HCT116 (cell line): ENCODE measurements around the gene TEX22. TPM values are rescaled to one million over a fixed set of nuclear protein-coding genes. Genes with fewer than 3 reads are reported as not detected.

Experiments used
- ATAC-seq: fragments of 200-7000 bp; cut with Tn5 transposase; 2 replicates; pipeline ENCODE4 v1.9.1; 2020; ENCODE audit warnings: mild to moderate bottlenecking, moderate library complexity
- BruUV-seq: library from RNA; stranded (reverse); fragments of 400-500 nt; replicated peaks from 2 replicates; lab custom pipeline; 2021; lab: Mats Ljungman, UMichigan
- CTCF ChIA-PET: fragments of 300-600 bp; sonication (Branson Sonifier 250); formaldehyde crosslinking; loops from one replicate; lab custom pipeline; 2021; ENCODE audit warnings: antibody characterized with exemption; lab: Charles Lee
- POLR2A ChIA-PET: fragments of 300-600, 350-600 bp; sonication (Branson Sonifier 250); formaldehyde crosslinking; loops from one replicate; lab custom pipeline; 2021; ENCODE audit warnings: antibody characterized with exemption; lab: Charles Lee
- RAD21 ChIA-PET, 2 experiments: fragments of 300-600 bp; sonication (Branson Sonifier 250); formaldehyde crosslinking; loops; one replicate each; lab custom pipeline; 2023; ENCODE audit warnings: low total read pairs in 2 of 2; ENCODE audit not compliant: uncharacterized antibody in 2 of 2, unreplicated experiment in 2 of 2, low non-redundant PET in 1 of 2; lab: Charles Lee
- DNase-seq: peaks from one replicate; pipeline ENCODE4 v3.0.0-alpha.2; 2010; ENCODE audit warnings: low read depth, low spot score
- H2AFZ ChIP-seq: fragments of 200-600 bp; shearing (Covaris generic), sonication (generic); 2 replicates; pipeline ENCODE4 v1.6.1; 2017; ENCODE audit warnings: low read depth, mixed run types, mixed read lengths, antibody characterized with exemption, low read length; ENCODE audit not compliant: poor library complexity, severe bottlenecking
- H3K27ac ChIP-seq: 2 replicates; pipeline ENCODE4 v1.5.1; 2012; ENCODE audit warnings: low read depth, low read length
- H3K27me3 ChIP-seq: fragments of 200-600 bp; sonication (generic); 2 replicates; pipeline ENCODE4 v1.6.1; 2016; ENCODE audit warnings: mixed run types, low read length, mixed read lengths; ENCODE audit not compliant: insufficient read depth
- H3K36me3 ChIP-seq, 2 experiments: fragments of 200-500 bp in 1 of 2; fragments of 200-600 bp in 1 of 2; sonication (Bioruptor generic) in 1 of 2; sonication (generic) in 1 of 2; 2 replicates each; pipeline versions ENCODE4 v1.5.1 to v1.6.1; 2014 to 2016; ENCODE audit warnings: low read length in 2 of 2, inconsistent platforms in 1 of 2, mixed read lengths in 1 of 2, mixed run types in 1 of 2; ENCODE audit not compliant: insufficient read depth in 2 of 2, control insufficient read depth in 1 of 2
- H3K4me1 ChIP-seq, 2 experiments: fragments of 200-600 bp in 1 of 2; sonication (generic) in 1 of 2; 2 replicates each; pipeline versions ENCODE4 v1.5.1 to v1.6.1; 2012 to 2017; ENCODE audit warnings: low read length in 2 of 2, inconsistent platforms in 1 of 2, mild to moderate bottlenecking in 1 of 2, mixed read lengths in 1 of 2, mixed run types in 1 of 2, moderate library complexity in 1 of 2; ENCODE audit not compliant: insufficient read depth in 2 of 2, control insufficient read depth in 1 of 2
- H3K4me2 ChIP-seq: fragments of 200-600 bp; sonication (generic); 2 replicates; pipeline ENCODE4 v1.6.1; 2017; ENCODE audit warnings: mixed run types, low read length, mixed read lengths
- H3K4me3 ChIP-seq, 2 experiments: fragments of 200-600 bp in 1 of 2; sonication (generic) in 1 of 2; replicated peaks in 1 of 2; 2 replicates each; pipeline ENCODE4 v1.5.1; 2011 to 2016; ENCODE audit warnings: low read length in 2 of 2, control low read depth in 1 of 2, low read depth in 1 of 2, mild to moderate bottlenecking in 1 of 2, mixed read lengths in 1 of 2, mixed run types in 1 of 2
- H3K79me2 ChIP-seq: fragments of 200-600 bp; sonication (generic); 2 replicates; pipeline ENCODE4 v1.6.1; 2017; ENCODE audit warnings: mild to moderate bottlenecking, mixed run types, low read length, moderate library complexity, mixed read lengths; ENCODE audit not compliant: insufficient read depth
- H3K9ac ChIP-seq: fragments of 200-600 bp; sonication (generic); 2 replicates; pipeline ENCODE4 v1.6.1; 2016; ENCODE audit warnings: low read length, mixed read lengths
- H3K9me2 ChIP-seq: fragments of 200-600 bp; sonication (generic), shearing (Covaris generic); 2 replicates; pipeline ENCODE4 v1.6.1; 2017; ENCODE audit warnings: mixed run types, mild to moderate bottlenecking, moderate library complexity; ENCODE audit not compliant: insufficient read depth
- H3K9me3 ChIP-seq, 2 experiments: fragments of 200-500 bp in 1 of 2; fragments of 200-600 bp in 1 of 2; sonication (Bioruptor generic) in 1 of 2; sonication (generic) in 1 of 2; 2 replicates each; pipeline ENCODE4 v1.6.1; 2014 to 2017; ENCODE audit warnings: low read length in 2 of 2, mixed read lengths in 2 of 2, inconsistent platforms in 1 of 2, low read depth in 1 of 2, mild to moderate bottlenecking in 1 of 2, mixed run types in 1 of 2, moderate library complexity in 1 of 2; ENCODE audit not compliant: control insufficient read depth in 1 of 2, insufficient read depth in 1 of 2
- H4K20me1 ChIP-seq: fragments of 200-600 bp; sonication (generic), shearing (Covaris generic); 2 replicates; pipeline ENCODE4 v1.6.1; 2017; ENCODE audit warnings: mixed run types, mild to moderate bottlenecking, moderate library complexity; ENCODE audit not compliant: insufficient read depth
- ATF3 ChIP-seq: IDR thresholded peaks from 2 replicates; pipeline ENCODE4 v1.6.1; 2012
- CEBPB ChIP-seq: IDR thresholded peaks from 2 replicates; pipeline ENCODE4 v1.6.1; 2012; ENCODE audit warnings: low read depth
- CTCF ChIP-seq, 3 experiments: fragments of 200-600 bp in 1 of 3; sonication (generic) in 1 of 3; IDR thresholded peaks in 2 of 3; conservative IDR thresholded peaks in 1 of 3; 2 replicates each; pipeline ENCODE4 v1.5.1; 2012 to 2017; ENCODE audit warnings: low read depth in 2 of 3, low read length in 2 of 3, antibody characterized with exemption in 1 of 3, borderline replicate concordance in 1 of 3, control low read depth in 1 of 3, mild to moderate bottlenecking in 1 of 3, mixed read lengths in 1 of 3, mixed run types in 1 of 3, moderate library complexity in 1 of 3; ENCODE audit not compliant: insufficient read depth in 1 of 3
- EGR1 ChIP-seq: IDR thresholded peaks from 2 replicates; pipeline ENCODE4 v1.6.1; 2012; ENCODE audit warnings: low read depth
- ELF1 ChIP-seq: IDR thresholded peaks from 2 replicates; pipeline ENCODE4 v1.6.1; 2012; ENCODE audit warnings: low read depth, borderline replicate concordance
- EZH2 ChIP-seq: fragments of 200-600 bp; sonication (generic); IDR thresholded peaks from 2 replicates; pipeline ENCODE4 v1.6.1; 2017; ENCODE audit warnings: antibody characterized with exemption, mixed run types
- EZH2phosphoT487 ChIP-seq: fragments of 200-600 bp; IDR thresholded peaks from 2 replicates; pipeline ENCODE4 v1.6.1; 2018; ENCODE audit warnings: antibody characterized with exemption, borderline replicate concordance
- FOSL1 ChIP-seq: IDR thresholded peaks from 2 replicates; pipeline ENCODE4 v1.6.1; 2012; ENCODE audit warnings: low read depth
- JUND ChIP-seq: IDR thresholded peaks from 2 replicates; pipeline ENCODE4 v1.6.1; 2012
- POLR2AphosphoS5 ChIP-seq: IDR thresholded peaks from 2 replicates; pipeline ENCODE4 v1.6.1; 2011; ENCODE audit warnings: mild to moderate bottlenecking, low read depth, low read length, moderate library complexity
- RAD21 ChIP-seq: IDR thresholded peaks from 2 replicates; pipeline ENCODE4 v1.6.1; 2012; ENCODE audit warnings: low read depth, mild to moderate bottlenecking
- SIN3A ChIP-seq: IDR thresholded peaks from 2 replicates; pipeline ENCODE4 v1.6.1; 2012; ENCODE audit warnings: low read depth
- SP1 ChIP-seq: IDR thresholded peaks from 2 replicates; pipeline ENCODE4 v1.6.1; 2012; ENCODE audit warnings: low read depth
- SRF ChIP-seq: IDR thresholded peaks from 2 replicates; pipeline ENCODE4 v1.6.1; 2012; ENCODE audit warnings: low read depth
- TCF7L2 ChIP-seq: IDR thresholded peaks from 2 replicates; pipeline ENCODE4 v1.7.0; 2011; ENCODE audit warnings: borderline replicate concordance, inconsistent platforms; ENCODE audit not compliant: insufficient read depth, insufficient read length; ENCODE audit errors: extremely low read depth
- YY1 ChIP-seq: IDR thresholded peaks from 2 replicates; pipeline ENCODE4 v1.6.1; 2011; ENCODE audit warnings: low read length, low read depth, moderate library complexity, mild to moderate bottlenecking; ENCODE audit not compliant: insufficient replicate concordance; ENCODE audit errors: extremely low read depth
- ZBTB33 ChIP-seq: IDR thresholded peaks from 2 replicates; pipeline ENCODE4 v1.6.1; 2011; ENCODE audit warnings: mild to moderate bottlenecking, low read length, moderate library complexity; ENCODE audit not compliant: insufficient replicate concordance; ENCODE audit errors: extremely low read depth
- ZFX ChIP-seq: fragments of 450-650 bp; IDR thresholded peaks from 2 replicates; pipeline ENCODE4 v1.6.1; 2017
- ZNF274 ChIP-seq: fragments of 200-500 bp; sonication (Bioruptor generic); IDR thresholded peaks from 2 replicates; pipeline ENCODE4 v1.6.1; 2014; ENCODE audit warnings: mild to moderate bottlenecking, low read depth, low read length, inconsistent platforms
- intact Hi-C: fragments of 100-400 bp; cut with micrococcal nuclease; formaldehyde crosslinking; loops from 2 replicates; pipeline ENCODE4 v1.10.0; 2022
- total RNA-seq: library from RNA; stranded (reverse); gene quantifications from one replicate; pipeline ENCODE4 v1.2.1, GENCODE V29; 2021; ENCODE audit not compliant: unreplicated experiment

The TEX22 gene
- total RNA-seq, 1 experiment from 2014 or later, result 3.8 TPM

- Histone ChIP-seq H3K9me3 (no peaks in the 10 kb centered on the region), H3K36me3 (peaks cover 4 to 21% of the 10 kb centered on the region in 2 experiments; a peak in 3 of 4 replicates), H3K27me3 (no peaks in the 10 kb centered on the region), H4K20me1 (no peaks in the 10 kb centered on the region; the same call in 1 of the 2 replicates), H3K27ac (peak overlapping the region; percentile 30), H3K4me3 (no peak overlapping the region), H3K79me2 (peaks cover 81% of the 10 kb centered on the region), H3K9ac (no peak overlapping the region), H2AFZ (no peak overlapping the region), H3K9me2 (no peaks in the 10 kb centered on the region), H3K4me1 (peaks cover 16 to 33% of the 10 kb centered on the region in 2 experiments), H3K4me2 (no peak overlapping the region)
- RAD21 ChIA-PET, result no interaction called here
- no TSS peak for BruUV-seq
- TF ChIP-seq JUND, result no peak
- no peak for TF ChIP-seq CEBPB
- TF ChIP-seq ATF3, result no peak
- TF ChIP-seq CTCF (IDR thresholded peaks at IDR 0.05 in 2 of 3, conservative IDR thresholded peaks at IDR 0.05 in 1 of 3; ENCODE audit: borderline replicate concordance in 1 of 3, insufficient read depth in 1 of 3, low read depth in 2 of 3, low read length in 2 of 3), result no peak
- TF ChIP-seq ZBTB33, result no peak
- TF ChIP-seq FOSL1, result no peak
- TF ChIP-seq EZH2, result no peak
- no peak for TF ChIP-seq ELF1
- no peak for TF ChIP-seq YY1
- no peak for TF ChIP-seq SRF
- TF ChIP-seq SP1, result no peak
- TF ChIP-seq TCF7L2, result no peak
- TF ChIP-seq SIN3A, result no peak
- TF ChIP-seq POLR2AphosphoS5, result no peak
- TF ChIP-seq EZH2phosphoT487, result no peak
- no peak for TF ChIP-seq RAD21
- TF ChIP-seq ZNF274, result no peak
- TF ChIP-seq ZFX, result no peak
- no peak for TF ChIP-seq EGR1
- no peak for ATAC-seq
- CTCF ChIA-PET, result no interaction called here
- POLR2A ChIA-PET, result no interaction called here
- intact Hi-C loops, result no loop called here
- DNase-seq, result no peak
Measured at GRCh38 chr14:105422695-105423487, 24.6 kb downstream of the TEX22 start.
